ENCODE results near the gene GAS2L1. TPM values are rescaled to one million over a fixed set of nuclear protein-coding genes. Genes with fewer than 3 reads are reported as not detected.

GAS2L1 gene
- polyA plus RNA-seq, 1 donor from 2014 or later, result 0.77 TPM

- Histone ChIP-seq H3K27me3 (ENCODE audit: insufficient read depth, low read depth, low read length) (no peaks in the 10 kb centered on the region), H3K9me2 (ENCODE audit: insufficient read depth, low read length) (no peaks in the 10 kb centered on the region), H3K9ac (ENCODE audit: low read length) (no peak overlapping the region), H3K4me3 (ENCODE audit: low read length) (no peak overlapping the region), H3K36me3 (ENCODE audit: insufficient read depth, low read length) (peaks cover 9% of the 10 kb centered on the region), H3K79me2 (replicated peaks; ENCODE audit: insufficient read depth, low read length) (no peaks in the 10 kb centered on the region), H3K27ac (ENCODE audit: low read length) (no peak overlapping the region), H2AFZ (ENCODE audit: low read depth, low read length) (no peak overlapping the region), H3F3A (ENCODE audit: insufficient read depth, low read length, poor library complexity, severe bottlenecking) (no peaks in the 10 kb centered on the region), H4K20me1 (ENCODE audit: insufficient read depth) (no peaks in the 10 kb centered on the region), H3K4me2 (ENCODE audit: low read length) (no peak overlapping the region), H3K9me3 (ENCODE audit: low read length) (no peaks in the 10 kb centered on the region)
- TF ChIP-seq REST (IDR thresholded peaks at IDR 0.05; ENCODE audit: borderline replicate concordance) (no peak), TAF1 (IDR thresholded peaks at IDR 0.05; ENCODE audit: low read depth) (no peak), RAD21 (conservative IDR thresholded peaks at IDR 0.05) (no peak), EP300 (conservative IDR thresholded peaks at IDR 0.05; ENCODE audit: poor library complexity, severe bottlenecking) (no peak), POLR2AphosphoS5 (IDR thresholded peaks at IDR 0.05) (no peak), MXI1 (conservative IDR thresholded peaks at IDR 0.05; ENCODE audit: poor library complexity, severe bottlenecking) (no peak), EZH2 (IDR thresholded peaks at IDR 0.05; ENCODE audit: borderline replicate concordance, insufficient read depth, low read length, poor library complexity, severe bottlenecking) (no peak), SMC3 (conservative IDR thresholded peaks at IDR 0.05; ENCODE audit: poor library complexity) (no peak)
These were observed 44.6 kb downstream of the GAS2L1 start for GRCh38 chr22:29351042-29351441.

GRCh38 chr22:29351891-29352290 lies 45.4 kb downstream of the GAS2L1 start:
- no peaks in the 10 kb centered on the region for H3K79me2 ChIP-seq (replicated peaks; ENCODE audit: insufficient read depth, low read length)
- H3F3A ChIP-seq (ENCODE audit: insufficient read depth, low read length, poor library complexity, severe bottlenecking), result no peaks in the 10 kb centered on the region
- no peak overlapping the region for H3K4me3 ChIP-seq (ENCODE audit: low read length)
- H3K9me2 ChIP-seq (ENCODE audit: insufficient read depth, low read length), result no peaks in the 10 kb centered on the region
- H2AFZ ChIP-seq (ENCODE audit: low read depth, low read length), result no peak overlapping the region
- H3K27me3 ChIP-seq (ENCODE audit: insufficient read depth, low read depth, low read length), result no peaks in the 10 kb centered on the region
- H3K36me3 ChIP-seq (ENCODE audit: insufficient read depth, low read length), result peaks cover 9% of the 10 kb centered on the region
- no peaks in the 10 kb centered on the region for H3K9me3 ChIP-seq (ENCODE audit: low read length)
- H3K9ac ChIP-seq (ENCODE audit: low read length), result no peak overlapping the region
- no peak overlapping the region for H3K4me2 ChIP-seq (ENCODE audit: low read length)
- H3K27ac ChIP-seq (ENCODE audit: low read length), result no peak overlapping the region
- no peaks in the 10 kb centered on the region for H4K20me1 ChIP-seq (ENCODE audit: insufficient read depth)
- TF ChIP-seq TAF1 (IDR thresholded peaks at IDR 0.05; ENCODE audit: low read depth), result no peak
- no peak for TF ChIP-seq RAD21 (conservative IDR thresholded peaks at IDR 0.05)
- TF ChIP-seq CTCF (IDR thresholded peaks at IDR 0.05; ENCODE audit: poor library complexity, severe bottlenecking), result no peak
- no peak for TF ChIP-seq EP300 (conservative IDR thresholded peaks at IDR 0.05; ENCODE audit: poor library complexity, severe bottlenecking)
- no peak for TF ChIP-seq POLR2AphosphoS5 (IDR thresholded peaks at IDR 0.05)
- TF ChIP-seq MXI1 (conservative IDR thresholded peaks at IDR 0.05; ENCODE audit: poor library complexity, severe bottlenecking), result no peak
